HG02970 (cell line): ENCODE results near the gene TRIP10.
"Not testable (repeated sequence)": the region's sequence is repeated elsewhere in the genome, so short reads cannot be mapped to it uniquely, and the experiment has no call there.

Experiments
- ATAC-seq: cut with Tn5 transposase; IDR thresholded peaks from one replicate; pipeline ENCODE4 v1.9.1; 2021; ENCODE audit warnings: mild to moderate bottlenecking, moderate library complexity, moderate number of reproducible peaks; ENCODE audit not compliant: unreplicated experiment, low FRiP score

Gene TRIP10

GRCh38 chr19:6762253-6762797, 22.8 kb downstream of the TRIP10 start:
- not testable (repeated sequence) for ATAC-seq

DNA sequence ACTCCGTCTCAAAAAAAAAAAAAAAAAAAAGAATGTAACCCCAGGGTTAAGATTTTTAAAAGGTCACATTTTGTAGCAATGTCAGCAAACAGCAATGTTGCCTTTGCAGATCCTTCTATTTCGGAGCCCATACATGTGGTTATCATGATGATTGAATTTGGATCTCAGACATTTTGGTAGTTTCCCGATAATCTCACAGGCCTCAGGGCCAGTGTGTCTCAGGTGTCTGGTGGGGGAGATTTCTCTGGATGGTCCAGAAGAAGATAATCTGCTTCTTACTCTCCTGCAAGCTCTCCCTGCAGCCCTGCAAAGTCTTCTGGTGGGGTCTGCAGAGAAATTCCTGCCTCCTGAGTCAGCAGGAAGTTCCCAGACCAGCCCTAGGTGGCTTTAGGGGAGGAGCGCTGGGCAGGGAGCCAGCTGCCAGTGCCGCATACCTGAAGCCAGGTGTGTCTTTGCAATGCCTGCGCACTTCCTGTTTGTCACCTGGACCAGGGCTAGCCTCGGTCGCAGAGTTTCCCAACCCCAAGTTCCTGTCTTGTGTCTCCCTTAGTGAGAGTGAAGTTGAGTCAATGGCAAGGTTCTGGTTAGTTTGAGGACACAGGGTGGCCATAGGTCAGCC, 26.4 kb downstream of the TRIP10 start:
- ATAC-seq: no peak

DNA sequence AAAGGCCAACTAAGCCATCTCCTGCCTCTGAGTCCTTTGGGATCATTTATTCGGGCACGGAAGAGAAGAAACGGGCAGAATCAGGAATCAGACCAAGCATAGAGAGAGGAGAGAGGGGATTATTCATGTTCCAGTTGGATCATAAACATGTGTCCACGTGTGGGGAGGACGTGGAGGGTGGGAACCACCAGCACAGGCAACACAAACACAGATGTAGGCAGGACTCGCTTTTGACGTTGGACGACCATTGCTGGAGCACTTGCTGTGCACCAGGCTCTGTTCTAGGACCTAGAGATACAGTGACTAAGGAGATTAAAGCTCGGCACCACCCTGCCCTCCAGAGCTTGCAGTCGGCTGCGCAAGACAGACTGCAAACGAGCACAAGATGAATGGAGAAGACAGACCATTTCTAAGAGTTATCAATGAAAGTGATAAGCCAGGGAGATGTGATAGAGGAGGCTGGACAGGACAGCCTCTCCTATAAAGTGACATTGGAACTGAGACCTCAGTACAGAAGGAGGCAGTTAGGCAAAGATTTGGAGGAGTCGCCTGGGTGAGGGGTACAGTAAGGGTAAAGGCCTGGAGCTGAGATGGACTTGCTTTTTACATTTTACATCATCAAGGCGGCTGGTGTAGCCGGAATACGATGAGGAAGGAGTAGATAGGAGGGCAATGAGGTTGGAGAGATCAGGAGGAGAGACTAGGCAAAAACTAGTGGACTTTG, 27.0 kb downstream of the TRIP10 start:
- ATAC-seq: no peak

GRCh38 chr19:6767081-6767356, 27.5 kb downstream of the TRIP10 start:
- ATAC-seq: no peak

DNA sequence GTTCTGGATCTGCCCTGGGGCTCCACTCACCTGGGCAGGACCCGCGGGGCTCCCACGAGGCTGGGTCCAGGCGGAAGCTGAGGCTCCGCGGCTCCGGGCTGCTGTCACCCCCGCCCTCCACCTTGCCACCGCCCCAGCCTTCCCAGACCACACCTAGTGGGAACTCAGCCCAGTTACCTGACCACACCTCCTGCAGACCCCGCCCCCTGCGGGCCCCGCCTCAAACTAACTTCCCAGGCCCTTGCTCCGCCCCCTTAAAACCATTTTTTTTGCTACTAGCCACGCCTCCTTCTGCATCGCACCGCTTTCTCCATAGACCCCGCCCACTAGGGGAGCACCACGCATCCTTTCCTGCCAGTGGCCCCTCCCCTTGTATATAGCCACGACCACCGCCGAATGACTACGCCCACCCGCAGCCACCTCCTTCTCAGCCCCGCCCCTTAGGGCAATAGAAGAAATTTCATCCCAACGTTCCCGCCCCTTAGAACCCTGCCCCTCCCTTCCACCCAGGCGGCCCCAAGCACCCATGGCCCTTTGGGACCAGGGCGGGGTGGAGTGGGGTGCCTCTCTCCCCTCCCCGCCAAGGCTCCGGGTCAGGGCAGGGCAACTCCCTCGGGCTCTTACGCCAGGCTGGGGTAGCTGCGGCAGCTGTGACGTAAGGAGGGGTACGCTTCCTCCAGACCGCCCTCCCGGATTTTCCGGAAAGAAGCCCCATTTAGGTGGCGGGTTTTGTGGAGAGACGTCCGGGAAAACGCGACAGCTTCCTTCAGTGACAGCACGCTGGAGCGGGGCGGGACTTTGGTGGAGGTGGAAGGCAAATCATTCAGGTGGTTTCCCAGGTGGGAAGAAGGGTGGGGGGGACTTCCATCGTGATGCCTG, 28.1 kb downstream of the TRIP10 start, which contains the start of gene SH2D3A:
SH2D3A (minus strand) TSS at position 79 of the 879 bp plus-strand sequence. CDS start 3,687 bp downstream, outside the sequence.
- peak; percentile 71 for ATAC-seq

DNA sequence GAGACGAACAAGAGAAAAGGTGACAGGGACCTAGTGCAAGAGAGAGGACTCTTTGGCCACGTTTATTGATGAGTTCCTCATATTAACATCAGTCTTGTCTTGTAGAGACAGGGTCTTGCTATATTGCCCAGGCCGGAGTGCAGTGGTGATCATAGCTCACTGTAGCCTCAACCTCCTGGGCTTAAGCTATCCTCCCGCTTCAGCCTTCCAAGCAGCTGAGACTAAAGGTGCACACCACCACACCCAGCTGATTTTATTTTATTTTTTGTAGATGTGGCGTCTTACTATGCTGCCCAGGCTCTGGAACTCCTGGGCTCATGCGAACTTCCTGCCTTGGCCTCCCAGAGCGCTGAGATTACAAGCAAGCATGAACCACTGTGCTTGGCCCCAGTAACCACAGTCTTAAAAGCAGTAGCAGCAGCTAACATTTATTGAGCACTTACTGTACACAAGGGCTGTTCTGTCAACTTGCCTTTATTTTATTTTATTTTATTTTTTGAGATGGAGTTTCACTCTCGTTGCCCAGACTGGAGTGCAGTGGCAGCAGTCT, 28.8 kb downstream of the TRIP10 start:
- no peak for ATAC-seq

- ATAC-seq: no peak
Observed at GRCh38 chr19:6769006-6769619, 29.6 kb downstream of the TRIP10 start.

DNA sequence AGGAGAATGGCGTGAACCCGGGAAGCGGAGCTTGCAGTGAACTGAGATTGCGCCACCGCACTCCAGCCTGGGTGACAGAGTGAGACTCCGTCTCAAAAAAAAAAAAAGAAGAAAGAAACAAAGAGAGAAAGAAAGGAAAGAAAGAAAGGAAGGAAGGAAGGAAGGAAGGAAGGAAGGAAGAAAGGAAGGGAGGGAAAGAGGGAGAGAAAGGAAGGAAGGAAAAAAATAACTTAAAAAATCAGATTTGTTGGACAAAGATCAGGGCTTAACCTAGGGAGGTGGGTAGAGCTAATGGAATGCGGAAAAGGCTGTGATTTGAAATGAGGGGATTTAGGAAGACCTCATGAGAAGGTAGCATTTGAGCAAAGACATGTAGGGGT, 32.2 kb downstream of the TRIP10 start:
- ATAC-seq: not testable (repeated sequence)

GRCh38 chr19:6772028-6772865, 32.8 kb downstream of the TRIP10 start, which contains the start of gene VAV1:
VAV1 (plus strand) TSS chr19:6772708; CDS start chr19:6772808, 100 bp downstream.
- ATAC-seq: peak; percentile 28

GRCh38 chr19:6772866-6773322, 33.4 kb downstream of the TRIP10 start:
- no peak for ATAC-seq

DNA sequence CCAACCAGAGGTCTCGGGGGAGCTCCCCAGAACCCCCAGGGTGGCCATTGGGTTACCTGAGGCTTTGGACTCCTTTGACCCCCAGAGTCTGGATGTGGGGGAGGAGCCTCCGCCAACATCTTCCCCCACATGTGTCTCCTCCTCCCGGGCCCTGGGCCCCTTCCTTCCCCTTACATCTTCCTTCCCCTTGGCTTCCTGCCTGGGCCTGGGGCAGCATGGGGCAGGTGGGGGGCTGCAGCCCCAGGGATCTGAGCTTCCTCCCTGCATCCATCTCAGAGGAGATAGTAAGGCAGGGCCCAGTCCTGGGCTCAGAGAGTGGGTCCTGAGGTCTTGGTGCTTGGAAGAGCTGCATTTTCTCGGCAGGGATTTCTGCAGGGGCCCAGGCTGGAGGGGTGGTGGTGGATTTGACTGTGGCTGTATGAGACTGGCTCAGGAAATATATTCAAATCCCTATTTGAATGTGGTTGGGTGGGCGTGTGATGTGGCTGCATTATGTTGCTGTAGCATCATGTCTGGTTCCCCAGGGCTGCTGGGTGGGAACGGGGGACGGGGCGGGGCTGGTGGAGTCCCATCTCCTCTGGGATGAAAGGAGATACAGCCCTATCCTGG, 33.9 kb downstream of the TRIP10 start:
- no peak for ATAC-seq

- ATAC-seq: no peak
Observed at GRCh38 chr19:6774821-6775707, 35.6 kb downstream of the TRIP10 start.

DNA sequence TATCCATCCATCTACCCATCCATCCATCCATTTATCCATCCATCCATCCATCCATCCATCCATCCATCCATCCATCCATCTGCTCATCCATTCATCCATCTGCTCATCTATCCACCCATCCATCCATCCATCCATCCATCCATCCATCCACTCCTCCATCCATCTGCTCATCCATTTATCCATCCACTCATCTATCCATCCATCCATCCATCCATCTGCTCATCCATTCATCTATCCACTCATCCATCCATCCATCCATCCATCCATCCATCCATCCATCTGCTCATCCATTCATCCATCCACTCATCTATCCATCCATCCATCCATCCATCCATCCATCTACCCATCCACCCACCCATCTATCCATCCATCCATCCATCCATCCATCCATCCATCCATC, 36.6 kb downstream of the TRIP10 start:
- not testable (repeated sequence) for ATAC-seq

DNA sequence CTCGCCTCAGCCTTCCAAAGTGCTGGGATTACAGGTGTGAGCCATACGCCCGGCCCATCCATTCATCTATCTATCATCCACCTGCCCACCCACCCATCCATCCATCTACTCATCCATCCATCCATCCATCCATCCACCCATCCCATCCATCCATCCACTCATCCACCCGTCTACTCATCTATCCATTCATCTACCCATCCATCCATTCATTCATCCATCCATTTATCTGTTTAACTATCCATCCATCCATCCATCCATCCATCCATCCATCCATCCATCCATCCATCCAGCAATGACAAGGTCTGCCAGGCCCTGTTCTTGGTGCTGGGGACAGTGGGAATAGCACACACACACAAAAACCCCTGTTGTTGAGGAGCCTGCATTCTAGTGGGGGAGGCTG, 37.5 kb downstream of the TRIP10 start:
- no peak for ATAC-seq

DNA sequence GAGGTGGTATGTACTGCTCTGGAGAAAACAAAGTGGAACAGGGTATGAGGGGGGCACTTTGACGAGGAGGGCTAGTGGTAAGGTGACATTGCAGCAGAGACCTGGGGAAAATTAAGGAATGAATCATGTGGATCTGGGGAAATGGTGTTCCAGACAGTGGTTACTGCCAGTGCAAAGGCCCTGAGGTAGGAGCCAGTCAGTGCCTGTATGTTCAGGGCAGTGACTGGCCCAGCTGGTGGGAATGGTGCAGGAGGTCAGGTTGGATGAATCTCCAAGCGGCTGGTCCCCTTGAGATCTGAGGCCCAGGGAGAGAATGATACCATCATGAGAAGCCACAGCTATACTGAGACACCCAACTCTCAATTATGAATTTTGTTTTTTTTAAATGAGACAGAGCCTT, 38.0 kb downstream of the TRIP10 start:
- ATAC-seq: no peak

GRCh38 chr19:6778386-6778785, 38.9 kb downstream of the TRIP10 start:
- ATAC-seq: no peak

DNA sequence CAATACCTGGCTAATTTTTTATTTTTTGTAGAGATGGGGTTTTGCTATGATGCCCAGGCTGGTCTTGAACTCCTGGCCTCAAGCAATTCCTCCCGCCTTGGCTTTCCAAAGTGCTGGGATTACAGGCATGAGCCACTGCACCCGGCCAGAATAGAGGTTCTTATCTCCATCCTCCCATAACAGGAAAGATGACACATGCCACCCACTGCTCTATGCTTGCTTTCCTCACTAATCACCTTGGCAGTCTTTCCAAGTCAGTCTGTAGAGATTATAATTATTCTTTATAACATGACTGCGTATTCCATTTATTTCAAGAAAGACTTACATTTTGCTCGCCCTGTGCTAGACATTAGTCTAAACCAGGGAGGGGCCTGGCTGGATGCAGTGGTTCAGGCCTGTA, 39.7 kb downstream of the TRIP10 start:
- no peak for ATAC-seq

DNA sequence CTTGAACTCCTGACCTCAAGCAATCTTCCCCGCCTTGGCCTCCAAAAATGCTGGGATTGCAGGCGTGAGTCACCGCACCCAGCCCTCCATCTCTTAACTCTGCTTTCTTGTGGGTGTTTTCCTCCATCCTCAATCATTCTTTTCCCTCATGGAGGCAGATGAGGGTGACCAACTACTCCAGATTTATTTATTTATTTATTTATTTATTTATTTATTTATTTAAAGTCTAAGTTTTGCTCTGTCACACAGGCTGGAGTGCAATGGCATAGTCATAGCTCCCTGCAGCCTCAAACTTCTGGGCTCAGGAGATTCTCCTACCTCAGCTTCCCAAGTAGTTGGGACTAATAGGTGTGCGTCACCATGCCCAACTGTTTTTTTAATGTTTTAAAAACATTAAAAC, 47.9 kb downstream of the TRIP10 start:
- no peak for ATAC-seq
